H7 (cell line): ENCODE measurements around the gene MAT2B. TPM values are rescaled to one million over a fixed set of nuclear protein-coding genes. Genes with fewer than 3 reads are reported as not detected.

ENCODE experiments used
- DNase-seq: peaks from one replicate; pipeline ENCODE4 v3.0.0; 2012
- H3K27me3 ChIP-seq: 2 replicates; pipeline ENCODE4 v1.6.0; 2011; ENCODE audit warnings: mild to moderate bottlenecking, low read length; ENCODE audit not compliant: control insufficient read depth, insufficient read depth
- H3K36me3 ChIP-seq: replicated peaks from 2 replicates; pipeline ENCODE4 v1.5.1; 2011; ENCODE audit warnings: low read length; ENCODE audit not compliant: control insufficient read depth, insufficient read depth
- H3K4me3 ChIP-seq: 2 replicates; pipeline ENCODE4 v1.5.1; 2011; ENCODE audit warnings: low read depth, mild to moderate bottlenecking, control low read depth, low read length, moderate library complexity; ENCODE audit not compliant: insufficient read depth
- total RNA-seq: library from RNA; depleted of rRNA; stranded (reverse); fragments of >200 nt; shearing (Covaris generic); gene quantifications from 2 replicates; pipeline ENCODE4 v1.2.3, GENCODE V29; 2014; rRNA removed

The MAT2B gene
- total RNA-seq: 61.4 and 72.8 TPM in 2 replicates

GRCh38 chr5:163505368-163506094, at the start of gene MAT2B:
MAT2B (plus strand) TSS chr5:163505619; CDS start chr5:163505687, 68 bp downstream.
- Histone ChIP-seq H3K36me3 (no peaks in the 10 kb centered on the region), H3K27me3 (no peaks in the 10 kb centered on the region), H3K4me3 (peak within 1 kb of the TSS; percentile 75)
- peak; percentile 94 for DNase-seq

- H3K27me3 ChIP-seq: no peaks in the 10 kb centered on the region
- peaks cover 10% of the 10 kb centered on the region for H3K36me3 ChIP-seq
- DNase-seq: no peak
- no peak overlapping the region for H3K4me3 ChIP-seq
Observed at GRCh38 chr5:163456029-163456589, 49.3 kb upstream of the MAT2B start.

- Histone ChIP-seq H3K4me3 (no peak overlapping the region), H3K27me3 (no peaks in the 10 kb centered on the region), H3K36me3 (peaks cover 10% of the 10 kb centered on the region)
- DNase-seq: no peak
Observed at GRCh38 chr5:163456840-163457239, 48.6 kb upstream of the MAT2B start.

- H3K36me3 ChIP-seq: peaks cover 5% of the 10 kb centered on the region
- peak overlapping the region; percentile 64 for H3K4me3 ChIP-seq
- DNase-seq: no peak
- no peaks in the 10 kb centered on the region for H3K27me3 ChIP-seq
Observed at GRCh38 chr5:163458778-163459385, 46.5 kb upstream of the MAT2B start.

GRCh38 chr5:163459462-163459818, 46.0 kb upstream of the MAT2B start:
- H3K4me3 ChIP-seq: peak overlapping the region; percentile 64
- DNase-seq: no peak
- H3K36me3 ChIP-seq: peaks cover 5% of the 10 kb centered on the region
- no peaks in the 10 kb centered on the region for H3K27me3 ChIP-seq

GRCh38 chr5:163459819-163460561, 45.4 kb upstream of the MAT2B start, which contains the start of gene NUDCD2:
NUDCD2 (minus strand) TSS chr5:163460102; CDS start chr5:163460050, 52 bp downstream.
- Histone ChIP-seq H3K27me3 (no peaks in the 10 kb centered on the region), H3K36me3 (peaks cover 7% of the 10 kb centered on the region), H3K4me3 (peak within 1 kb of the TSS; percentile 89)
- DNase-seq: peak; percentile 88

- Histone ChIP-seq H3K4me3 (peak within 1 kb of the TSS; percentile 89), H3K36me3 (peaks cover 7% of the 10 kb centered on the region), H3K27me3 (no peaks in the 10 kb centered on the region)
- peak; percentile 18 for DNase-seq
Observed at GRCh38 chr5:163460562-163461171, 44.8 kb upstream of the MAT2B start, which contains the start of gene HMMR. HMMR (plus strand) TSS chr5:163460632; CDS start chr5:163460693, 61 bp downstream.

GRCh38 chr5:163463063-163463435, 42.4 kb upstream of the MAT2B start:
- H3K4me3 ChIP-seq: no peak overlapping the region
- peaks cover 5% of the 10 kb centered on the region for H3K36me3 ChIP-seq
- no peaks in the 10 kb centered on the region for H3K27me3 ChIP-seq
- DNase-seq: no peak

- Histone ChIP-seq H3K36me3 (peaks cover 21% of the 10 kb centered on the region), H3K4me3 (no peak overlapping the region), H3K27me3 (no peaks in the 10 kb centered on the region)
- DNase-seq: no peak
Observed at GRCh38 chr5:163467682-163468081, 37.7 kb upstream of the MAT2B start.

GRCh38 chr5:163473635-163474243, 31.7 kb upstream of the MAT2B start:
- no peaks in the 10 kb centered on the region for H3K27me3 ChIP-seq
- H3K36me3 ChIP-seq: peaks cover 39% of the 10 kb centered on the region
- DNase-seq: no peak
- H3K4me3 ChIP-seq: no peak overlapping the region

GRCh38 chr5:163475411-163475810, 30.0 kb upstream of the MAT2B start:
- Histone ChIP-seq H3K27me3 (no peaks in the 10 kb centered on the region), H3K36me3 (peaks cover 39% of the 10 kb centered on the region), H3K4me3 (no peak overlapping the region)
- no peak for DNase-seq

- Histone ChIP-seq H3K27me3 (no peaks in the 10 kb centered on the region), H3K36me3 (peaks cover 29% of the 10 kb centered on the region), H3K4me3 (no peak overlapping the region)
- no peak for DNase-seq
Observed at GRCh38 chr5:163478126-163478981, 27.1 kb upstream of the MAT2B start.

- Histone ChIP-seq H3K4me3 (no peak overlapping the region), H3K36me3 (peaks cover 26% of the 10 kb centered on the region), H3K27me3 (no peaks in the 10 kb centered on the region)
- DNase-seq: no peak
Observed at GRCh38 chr5:163478982-163479271, 26.5 kb upstream of the MAT2B start.
